Tibial nerve (tissue), 4 donors: Measurements from ENCODE around the gene CPZ.

Experiments
- EP300 ChIP-seq, 2 donors: sonication (generic); formaldehyde crosslinking; IDR thresholded peaks; one replicate each; pipeline ENCODE4 v1.6.1; 2017; ENCODE audit warnings: antibody characterized with exemption in 2 of 2, mild to moderate bottlenecking in 1 of 2
- POLR2A ChIP-seq, 2 donors: fragments of 450-650 bp; IDR thresholded peaks; one replicate each; pipeline ENCODE4 v1.6.1; 2017; ENCODE audit warnings: antibody characterized with exemption in 2 of 2, mild to moderate bottlenecking in 2 of 2, moderate library complexity in 2 of 2
- TF ChIP-seq, protein P1 (sequence below), 5 experiments: fragments of 200-600 bp in 3 of 5; fragments of 450-650 bp in 2 of 5; sonication (generic) in 3 of 5; IDR thresholded peaks; one replicate each; pipeline ENCODE4 v1.5.1; 2016 to 2019; ENCODE audit warnings: antibody characterized with exemption in 5 of 5, mild to moderate bottlenecking in 3 of 5, moderate library complexity in 2 of 5

DNA sequence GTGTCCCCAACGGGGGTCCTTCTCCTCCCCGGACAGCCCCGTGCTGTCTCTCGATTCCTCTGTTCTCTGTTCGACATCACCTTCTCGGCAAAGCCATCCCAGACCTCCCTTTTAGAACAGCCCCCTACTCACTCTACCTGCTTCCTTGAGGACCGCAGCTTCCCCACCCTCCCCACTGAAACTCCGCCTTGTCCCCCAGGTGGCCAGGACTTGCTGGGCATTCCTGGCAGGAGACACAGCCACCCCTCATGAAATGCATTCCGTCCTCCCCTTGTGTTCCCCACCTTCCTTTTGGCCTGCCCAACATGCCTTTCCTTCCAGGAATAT is 47.2 kb upstream of the CPZ start:
- TF ChIP-seq EP300 (IDR thresholded peaks at IDR 0.05) (no peak), POLR2A (IDR thresholded peaks at IDR 0.05) (no peak)
- TF ChIP-seq, protein P1, sequence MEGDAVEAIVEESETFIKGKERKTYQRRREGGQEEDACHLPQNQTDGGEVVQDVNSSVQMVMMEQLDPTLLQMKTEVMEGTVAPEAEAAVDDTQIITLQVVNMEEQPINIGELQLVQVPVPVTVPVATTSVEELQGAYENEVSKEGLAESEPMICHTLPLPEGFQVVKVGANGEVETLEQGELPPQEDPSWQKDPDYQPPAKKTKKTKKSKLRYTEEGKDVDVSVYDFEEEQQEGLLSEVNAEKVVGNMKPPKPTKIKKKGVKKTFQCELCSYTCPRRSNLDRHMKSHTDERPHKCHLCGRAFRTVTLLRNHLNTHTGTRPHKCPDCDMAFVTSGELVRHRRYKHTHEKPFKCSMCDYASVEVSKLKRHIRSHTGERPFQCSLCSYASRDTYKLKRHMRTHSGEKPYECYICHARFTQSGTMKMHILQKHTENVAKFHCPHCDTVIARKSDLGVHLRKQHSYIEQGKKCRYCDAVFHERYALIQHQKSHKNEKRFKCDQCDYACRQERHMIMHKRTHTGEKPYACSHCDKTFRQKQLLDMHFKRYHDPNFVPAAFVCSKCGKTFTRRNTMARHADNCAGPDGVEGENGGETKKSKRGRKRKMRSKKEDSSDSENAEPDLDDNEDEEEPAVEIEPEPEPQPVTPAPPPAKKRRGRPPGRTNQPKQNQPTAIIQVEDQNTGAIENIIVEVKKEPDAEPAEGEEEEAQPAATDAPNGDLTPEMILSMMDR (IDR thresholded peaks at IDR 0.05): no peak
